Liver (tissue), 9 donors: ENCODE results near the gene ILDR1. TPM values are rescaled to one million over a fixed set of nuclear protein-coding genes. Genes with fewer than 3 reads are reported as not detected.

ENCODE experiments used
- DNase-seq: peaks from one replicate; pipeline ENCODE4 v3.0.0-alpha.2; 2017; ENCODE audit warnings: low spot score
- H3K27ac ChIP-seq, 2 donors: one replicate each; pipeline ENCODE4 v1.7.0; 2013; ENCODE audit warnings: inconsistent platforms in 2 of 2, low read length in 2 of 2, control low read depth in 1 of 2, low read depth in 1 of 2, mild to moderate bottlenecking in 1 of 2
- H3K27me3 ChIP-seq, 4 donors: one replicate each; pipeline versions ENCODE4 v1.6.1 to v1.7.0; 2013; ENCODE audit warnings: low read length in 3 of 4, inconsistent platforms in 1 of 4, mild to moderate bottlenecking in 1 of 4, moderate library complexity in 1 of 4; ENCODE audit not compliant: control insufficient read depth in 4 of 4, insufficient read depth in 4 of 4
- H3K36me3 ChIP-seq, 4 donors: one replicate each; pipeline versions ENCODE4 v1.6.1 to v1.7.0; 2013; ENCODE audit warnings: low read length in 3 of 4, mild to moderate bottlenecking in 3 of 4, low read depth in 1 of 4, moderate library complexity in 1 of 4; ENCODE audit not compliant: control insufficient read depth in 4 of 4, insufficient read depth in 3 of 4
- H3K4me1 ChIP-seq, 4 donors: one replicate each; pipeline versions ENCODE4 v1.6.1 to v1.7.0; 2013; ENCODE audit warnings: low read length in 3 of 4, mild to moderate bottlenecking in 3 of 4, moderate library complexity in 1 of 4; ENCODE audit not compliant: control insufficient read depth in 4 of 4, insufficient read depth in 4 of 4
- H3K4me3 ChIP-seq, 3 donors: one replicate each; pipeline versions ENCODE4 v1.6.1 to v1.7.0; 2013; ENCODE audit warnings: low read length in 3 of 3, control low read depth in 1 of 3, low read depth in 1 of 3, mild to moderate bottlenecking in 1 of 3
- H3K9ac ChIP-seq, 2 donors: one replicate each; pipeline ENCODE4 v1.7.0; 2013; ENCODE audit warnings: low read length in 2 of 2, mild to moderate bottlenecking in 2 of 2, moderate library complexity in 2 of 2, control low read depth in 1 of 2, low read depth in 1 of 2
- H3K9me3 ChIP-seq, 4 donors: one replicate each; pipeline versions ENCODE4 v1.6.1 to v1.7.0; 2013; ENCODE audit warnings: low read length in 3 of 4; ENCODE audit not compliant: control insufficient read depth in 4 of 4
- EGR1 ChIP-seq, 2 donors: IDR thresholded peaks; 2 replicates each; pipeline ENCODE4 v1.6.1; 2016 to 2018; ENCODE audit warnings: antibody characterized with exemption in 2 of 2, low read depth in 2 of 2
- FOXA1 ChIP-seq: IDR thresholded peaks from 2 replicates; pipeline ENCODE4 v1.6.1; 2016; ENCODE audit warnings: antibody characterized with exemption
- FOXA2 ChIP-seq: IDR thresholded peaks from 2 replicates; pipeline ENCODE4 v1.6.1; 2016; ENCODE audit warnings: antibody characterized with exemption
- GABPA ChIP-seq, 2 donors: IDR thresholded peaks in 1 of 2; conservative IDR thresholded peaks in 1 of 2; 2 replicates each; pipeline ENCODE4 v1.6.1; 2016; ENCODE audit warnings: antibody characterized with exemption in 2 of 2, mild to moderate bottlenecking in 1 of 2, moderate library complexity in 1 of 2
- HNF4A ChIP-seq, 2 donors: conservative IDR thresholded peaks; 2 replicates each; pipeline ENCODE4 v1.6.1; 2016; ENCODE audit warnings: antibody characterized with exemption in 2 of 2, mild to moderate bottlenecking in 2 of 2
- HNF4G ChIP-seq: IDR thresholded peaks from 2 replicates; pipeline ENCODE4 v1.6.1; 2016; ENCODE audit warnings: antibody characterized with exemption
- JUND ChIP-seq, 2 donors: IDR thresholded peaks; 2 replicates each; pipeline ENCODE4 v1.6.1; 2016; ENCODE audit warnings: antibody characterized with exemption in 2 of 2
- NR2F2 ChIP-seq: IDR thresholded peaks from 2 replicates; pipeline ENCODE4 v1.6.1; 2016; ENCODE audit warnings: antibody characterized with exemption
- RAD21 ChIP-seq, 2 donors: IDR thresholded peaks; 2 replicates each; pipeline ENCODE4 v1.6.1; 2016; ENCODE audit warnings: antibody characterized with exemption in 2 of 2, mild to moderate bottlenecking in 2 of 2
- RXRA ChIP-seq, 2 donors: IDR thresholded peaks; 2 replicates each; pipeline ENCODE4 v1.6.1; 2017 to 2018; ENCODE audit warnings: antibody characterized with exemption in 2 of 2, mild to moderate bottlenecking in 1 of 2
- SP1 ChIP-seq: IDR thresholded peaks from 2 replicates; pipeline ENCODE4 v1.6.1; 2018; ENCODE audit warnings: antibody characterized with exemption, mild to moderate bottlenecking
- YY1 ChIP-seq: IDR thresholded peaks from 2 replicates; pipeline ENCODE4 v1.6.1; 2016; ENCODE audit warnings: antibody characterized with exemption, mild to moderate bottlenecking
- WGBS: extraction: QIAGEN DNeasy Blood & Tissue Kit; methylation state at CpG from one replicate; pipeline ENCODE4 v1.1.7; 2013; 5-methylcytosine and 5-hydroxymethylcytosine counted together
- polyA plus RNA-seq, 2 donors: library from polyadenylated mRNA; stranded (reverse) in 1 of 2; unstranded in 1 of 2; fragments of 200-250 nt in 1 of 2; fragments of >200 nt in 1 of 2; fragmentation: Nextera tagmentation in 1 of 2; extraction: Ambion mirVana in 1 of 2; gene quantifications; one replicate each; pipeline versions ENCODE4 v1.2.1 to v1.2.3, GENCODE V29; 2013 to 2015
- total RNA-seq, 2 donors: library from RNA; depleted of rRNA; stranded (reverse); fragments of >200 nt; gene quantifications; one replicate each; pipeline ENCODE4 v1.2.3, GENCODE V29; 2014
- TF ChIP-seq, protein P1 (sequence below): IDR thresholded peaks from 2 replicates; pipeline ENCODE4 v1.6.1; 2016; ENCODE audit warnings: antibody characterized with exemption
- TF ChIP-seq, protein P2 (sequence below): fragments of 150-350 bp; IDR thresholded peaks from 2 replicates; pipeline ENCODE4 v1.5.1; 2017; ENCODE audit warnings: improper control_type of control experiment, low read depth, low read length; ENCODE audit not compliant: missing input control
- TF ChIP-seq, protein P3 (sequence below): IDR thresholded peaks from 2 replicates; pipeline ENCODE4 v1.6.1; 2016; ENCODE audit warnings: antibody characterized with exemption, mild to moderate bottlenecking
- TF ChIP-seq, protein P4 (sequence below): IDR thresholded peaks from 2 replicates; pipeline ENCODE4 v1.6.1; 2016; ENCODE audit warnings: antibody characterized with exemption
- donor health status: healthy.
- donor health status: healthy.
- donor health status: healthy.
- donor health status: healthy.
- donor health status: healthy.

ILDR1 gene
- total and polyA plus RNA-seq, 4 donors, result 0.07 to 1.7 (median 0.19) TPM

GRCh38 chr3:122019493-122019892, 2.6 kb downstream of the ILDR1 start:
- no peak for DNase-seq
- H3K4me1 ChIP-seq, result peaks cover 0 to 7% (median 2%) of the 10 kb centered on the region in 4 donors
- H3K9me3 ChIP-seq, result no peaks in the 10 kb centered on the region
- no peaks in the 10 kb centered on the region for H3K27me3 ChIP-seq
- TF ChIP-seq, protein P1, sequence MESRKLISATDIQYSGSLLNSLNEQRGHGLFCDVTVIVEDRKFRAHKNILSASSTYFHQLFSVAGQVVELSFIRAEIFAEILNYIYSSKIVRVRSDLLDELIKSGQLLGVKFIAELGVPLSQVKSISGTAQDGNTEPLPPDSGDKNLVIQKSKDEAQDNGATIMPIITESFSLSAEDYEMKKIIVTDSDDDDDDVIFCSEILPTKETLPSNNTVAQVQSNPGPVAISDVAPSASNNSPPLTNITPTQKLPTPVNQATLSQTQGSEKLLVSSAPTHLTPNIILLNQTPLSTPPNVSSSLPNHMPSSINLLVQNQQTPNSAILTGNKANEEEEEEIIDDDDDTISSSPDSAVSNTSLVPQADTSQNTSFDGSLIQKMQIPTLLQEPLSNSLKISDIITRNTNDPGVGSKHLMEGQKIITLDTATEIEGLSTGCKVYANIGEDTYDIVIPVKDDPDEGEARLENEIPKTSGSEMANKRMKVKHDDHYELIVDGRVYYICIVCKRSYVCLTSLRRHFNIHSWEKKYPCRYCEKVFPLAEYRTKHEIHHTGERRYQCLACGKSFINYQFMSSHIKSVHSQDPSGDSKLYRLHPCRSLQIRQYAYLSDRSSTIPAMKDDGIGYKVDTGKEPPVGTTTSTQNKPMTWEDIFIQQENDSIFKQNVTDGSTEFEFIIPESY, result no peak
- TF ChIP-seq, protein P2, sequence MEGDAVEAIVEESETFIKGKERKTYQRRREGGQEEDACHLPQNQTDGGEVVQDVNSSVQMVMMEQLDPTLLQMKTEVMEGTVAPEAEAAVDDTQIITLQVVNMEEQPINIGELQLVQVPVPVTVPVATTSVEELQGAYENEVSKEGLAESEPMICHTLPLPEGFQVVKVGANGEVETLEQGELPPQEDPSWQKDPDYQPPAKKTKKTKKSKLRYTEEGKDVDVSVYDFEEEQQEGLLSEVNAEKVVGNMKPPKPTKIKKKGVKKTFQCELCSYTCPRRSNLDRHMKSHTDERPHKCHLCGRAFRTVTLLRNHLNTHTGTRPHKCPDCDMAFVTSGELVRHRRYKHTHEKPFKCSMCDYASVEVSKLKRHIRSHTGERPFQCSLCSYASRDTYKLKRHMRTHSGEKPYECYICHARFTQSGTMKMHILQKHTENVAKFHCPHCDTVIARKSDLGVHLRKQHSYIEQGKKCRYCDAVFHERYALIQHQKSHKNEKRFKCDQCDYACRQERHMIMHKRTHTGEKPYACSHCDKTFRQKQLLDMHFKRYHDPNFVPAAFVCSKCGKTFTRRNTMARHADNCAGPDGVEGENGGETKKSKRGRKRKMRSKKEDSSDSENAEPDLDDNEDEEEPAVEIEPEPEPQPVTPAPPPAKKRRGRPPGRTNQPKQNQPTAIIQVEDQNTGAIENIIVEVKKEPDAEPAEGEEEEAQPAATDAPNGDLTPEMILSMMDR, result no peak
- no peak for TF ChIP-seq NR2F2
- TF ChIP-seq EGR1 (IDR thresholded peaks at IDR 0.05; ENCODE audit: low read depth in 2 of 2), result no peak
- TF ChIP-seq YY1, result no peak
- no peak for TF ChIP-seq RXRA (IDR thresholded peaks at IDR 0.05)
- TF ChIP-seq GABPA (IDR thresholded peaks at IDR 0.05 in 1 of 2, conservative IDR thresholded peaks at IDR 0.05 in 1 of 2), result no peak
- TF ChIP-seq FOXA2, result no peak
- TF ChIP-seq FOXA1, result no peak
- TF ChIP-seq, protein P3, sequence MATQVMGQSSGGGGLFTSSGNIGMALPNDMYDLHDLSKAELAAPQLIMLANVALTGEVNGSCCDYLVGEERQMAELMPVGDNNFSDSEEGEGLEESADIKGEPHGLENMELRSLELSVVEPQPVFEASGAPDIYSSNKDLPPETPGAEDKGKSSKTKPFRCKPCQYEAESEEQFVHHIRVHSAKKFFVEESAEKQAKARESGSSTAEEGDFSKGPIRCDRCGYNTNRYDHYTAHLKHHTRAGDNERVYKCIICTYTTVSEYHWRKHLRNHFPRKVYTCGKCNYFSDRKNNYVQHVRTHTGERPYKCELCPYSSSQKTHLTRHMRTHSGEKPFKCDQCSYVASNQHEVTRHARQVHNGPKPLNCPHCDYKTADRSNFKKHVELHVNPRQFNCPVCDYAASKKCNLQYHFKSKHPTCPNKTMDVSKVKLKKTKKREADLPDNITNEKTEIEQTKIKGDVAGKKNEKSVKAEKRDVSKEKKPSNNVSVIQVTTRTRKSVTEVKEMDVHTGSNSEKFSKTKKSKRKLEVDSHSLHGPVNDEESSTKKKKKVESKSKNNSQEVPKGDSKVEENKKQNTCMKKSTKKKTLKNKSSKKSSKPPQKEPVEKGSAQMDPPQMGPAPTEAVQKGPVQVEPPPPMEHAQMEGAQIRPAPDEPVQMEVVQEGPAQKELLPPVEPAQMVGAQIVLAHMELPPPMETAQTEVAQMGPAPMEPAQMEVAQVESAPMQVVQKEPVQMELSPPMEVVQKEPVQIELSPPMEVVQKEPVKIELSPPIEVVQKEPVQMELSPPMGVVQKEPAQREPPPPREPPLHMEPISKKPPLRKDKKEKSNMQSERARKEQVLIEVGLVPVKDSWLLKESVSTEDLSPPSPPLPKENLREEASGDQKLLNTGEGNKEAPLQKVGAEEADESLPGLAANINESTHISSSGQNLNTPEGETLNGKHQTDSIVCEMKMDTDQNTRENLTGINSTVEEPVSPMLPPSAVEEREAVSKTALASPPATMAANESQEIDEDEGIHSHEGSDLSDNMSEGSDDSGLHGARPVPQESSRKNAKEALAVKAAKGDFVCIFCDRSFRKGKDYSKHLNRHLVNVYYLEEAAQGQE, result no peak
- TF ChIP-seq, protein P4, sequence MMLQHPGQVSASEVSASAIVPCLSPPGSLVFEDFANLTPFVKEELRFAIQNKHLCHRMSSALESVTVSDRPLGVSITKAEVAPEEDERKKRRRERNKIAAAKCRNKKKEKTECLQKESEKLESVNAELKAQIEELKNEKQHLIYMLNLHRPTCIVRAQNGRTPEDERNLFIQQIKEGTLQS, result no peak
- no peak for TF ChIP-seq HNF4G
- TF ChIP-seq SP1, result no peak
- no peak overlapping the region for H3K9ac ChIP-seq
- H3K4me3 ChIP-seq, result no peak overlapping the region
- H3K27ac ChIP-seq, result no peak overlapping the region
- H3K36me3 ChIP-seq, result no peaks in the 10 kb centered on the region

GRCh38 chr3:122014741-122015140, 7.3 kb downstream of the ILDR1 start:
- Histone ChIP-seq H3K27me3 (no peaks in the 10 kb centered on the region), H3K9ac (no peak overlapping the region), H3K9me3 (no peaks in the 10 kb centered on the region), H3K36me3 (no peaks in the 10 kb centered on the region), H3K4me1 (no peaks in the 10 kb centered on the region), H3K4me3 (no peak overlapping the region), H3K27ac (no peak overlapping the region)
- 94% methylated on average over 1 of the region's 1 CpG for WGBS
- TF ChIP-seq EGR1 (IDR thresholded peaks at IDR 0.05; ENCODE audit: low read depth in 2 of 2) (no peak), RAD21 (IDR thresholded peaks at IDR 0.05) (no peak), NR2F2 (no peak), HNF4A (conservative IDR thresholded peaks at IDR 0.05) (no peak), JUND (IDR thresholded peaks at IDR 0.05) (no peak), RXRA (IDR thresholded peaks at IDR 0.05) (no peak), YY1 (no peak), FOXA1 (no peak)
- TF ChIP-seq, protein P1, result no peak
- TF ChIP-seq, protein P4, result no peak
- DNase-seq, result no peak
